Progenitor cell of endocrine pancreas (in vitro differentiated cells): ENCODE measurements around the gene ANO3. TPM values are rescaled to one million over a fixed set of nuclear protein-coding genes. Genes with fewer than 3 reads are reported as not detected.

Source experiments
- DNase-seq: peaks from one replicate; pipeline ENCODE4 v3.0.0; 2021; ENCODE audit warnings: low spot score; ENCODE audit not compliant: unreplicated experiment
- H3K27ac Mint-ChIP-seq: 2 replicates; pipeline ENCODE4 v1.8.0; 2021; ENCODE audit warnings: mild to moderate bottlenecking, moderate library complexity, mixed read lengths
- H3K27me3 Mint-ChIP-seq: 2 replicates; pipeline ENCODE4 v1.8.0; 2021; ENCODE audit warnings: mixed read lengths
- H3K36me3 Mint-ChIP-seq: 2 replicates; pipeline ENCODE4 v1.8.0; 2022; ENCODE audit warnings: mixed read lengths; ENCODE audit not compliant: insufficient read depth
- H3K4me1 Mint-ChIP-seq: 2 replicates; pipeline ENCODE4 v1.8.0; 2021; ENCODE audit warnings: low read depth, mixed read lengths
- H3K4me3 Mint-ChIP-seq: 2 replicates; pipeline ENCODE4 v1.8.0; 2021; ENCODE audit warnings: low read depth, mild to moderate bottlenecking, moderate library complexity, mixed read lengths
- H3K9me3 Mint-ChIP-seq: 2 replicates; pipeline ENCODE4 v1.8.0; 2021; ENCODE audit warnings: low read depth, mixed read lengths
- total RNA-seq: library from RNA; stranded (reverse); gene quantifications from 2 replicates; pipeline ENCODE4 v1.2.1, GENCODE V29; 2021
- TF ChIP-seq, protein P1 (sequence below): fragments of 200-600 bp; sonication (generic); IDR thresholded peaks from one replicate; pipeline ENCODE4 v1.5.0; 2021; ENCODE audit warnings: antibody characterized with exemption, mild to moderate bottlenecking; ENCODE audit not compliant: unreplicated experiment

ANO3 gene
- total RNA-seq, 1 donor from 2014 or later = 0.53 TPM

DNA sequence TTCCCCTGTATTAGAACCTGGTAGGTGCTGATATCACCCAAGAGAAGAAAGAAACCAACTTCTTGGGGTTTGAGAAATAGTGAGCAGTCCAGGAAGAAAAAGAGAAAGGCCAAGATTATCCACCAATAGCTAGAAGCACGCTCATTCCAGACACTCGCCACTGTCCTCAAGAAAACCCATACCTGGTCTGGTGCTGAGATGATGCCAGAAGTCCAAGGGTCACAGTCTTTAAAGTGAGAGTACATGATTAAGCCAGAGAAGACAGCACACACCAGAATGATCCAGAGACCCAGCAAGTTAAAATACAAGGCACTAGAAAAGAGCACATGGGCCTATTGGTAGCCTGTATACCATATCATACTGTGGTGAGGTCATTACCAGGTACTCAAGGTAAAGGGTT is 366.3 kb downstream of the ANO3 start:
- Mint-ChIP-seq H3K4me1 (no peaks in the 10 kb centered on the region), H3K36me3 (peaks cover 2% of the 10 kb centered on the region), H3K27ac (no peak overlapping the region), H3K4me3 (no peak overlapping the region), H3K27me3 (no peaks in the 10 kb centered on the region), H3K9me3 (peaks cover 3% of the 10 kb centered on the region)
- TF ChIP-seq, protein P1, sequence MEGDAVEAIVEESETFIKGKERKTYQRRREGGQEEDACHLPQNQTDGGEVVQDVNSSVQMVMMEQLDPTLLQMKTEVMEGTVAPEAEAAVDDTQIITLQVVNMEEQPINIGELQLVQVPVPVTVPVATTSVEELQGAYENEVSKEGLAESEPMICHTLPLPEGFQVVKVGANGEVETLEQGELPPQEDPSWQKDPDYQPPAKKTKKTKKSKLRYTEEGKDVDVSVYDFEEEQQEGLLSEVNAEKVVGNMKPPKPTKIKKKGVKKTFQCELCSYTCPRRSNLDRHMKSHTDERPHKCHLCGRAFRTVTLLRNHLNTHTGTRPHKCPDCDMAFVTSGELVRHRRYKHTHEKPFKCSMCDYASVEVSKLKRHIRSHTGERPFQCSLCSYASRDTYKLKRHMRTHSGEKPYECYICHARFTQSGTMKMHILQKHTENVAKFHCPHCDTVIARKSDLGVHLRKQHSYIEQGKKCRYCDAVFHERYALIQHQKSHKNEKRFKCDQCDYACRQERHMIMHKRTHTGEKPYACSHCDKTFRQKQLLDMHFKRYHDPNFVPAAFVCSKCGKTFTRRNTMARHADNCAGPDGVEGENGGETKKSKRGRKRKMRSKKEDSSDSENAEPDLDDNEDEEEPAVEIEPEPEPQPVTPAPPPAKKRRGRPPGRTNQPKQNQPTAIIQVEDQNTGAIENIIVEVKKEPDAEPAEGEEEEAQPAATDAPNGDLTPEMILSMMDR = no peak
- no peak for DNase-seq

DNA sequence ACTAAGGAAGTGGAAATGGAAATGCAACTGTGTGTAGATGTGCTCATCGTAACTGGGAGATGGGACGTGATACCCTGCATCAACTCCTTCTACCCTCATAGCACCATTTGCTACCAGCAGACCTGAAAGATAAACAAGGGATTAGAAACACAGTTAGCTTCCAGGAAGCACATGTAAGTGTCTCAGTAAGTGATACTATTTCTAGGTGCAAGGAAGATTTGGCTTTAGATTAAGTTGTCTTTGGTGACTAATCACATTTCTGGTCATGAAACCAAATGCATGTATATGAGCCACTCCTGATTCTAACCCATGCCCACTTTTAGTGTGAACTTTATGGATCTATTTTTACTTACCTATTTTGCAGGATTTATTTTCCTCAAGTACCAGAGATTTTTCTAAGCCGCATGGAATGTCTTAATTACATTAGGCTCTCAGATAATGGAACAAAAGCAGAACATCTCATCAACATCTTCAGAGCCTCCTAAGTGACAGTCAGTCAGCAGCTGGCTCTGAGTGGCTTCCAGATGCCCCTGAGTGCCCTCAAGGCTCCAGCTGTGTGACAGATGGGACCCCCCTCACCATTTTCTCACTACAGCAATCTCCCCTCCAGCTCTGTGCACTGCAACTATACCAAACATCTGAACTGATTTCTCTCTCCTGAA is 368.8 kb downstream of the ANO3 start:
- Mint-ChIP-seq H3K4me3 (no peak overlapping the region), H3K4me1 (no peaks in the 10 kb centered on the region), H3K27me3 (no peaks in the 10 kb centered on the region), H3K27ac (no peak overlapping the region), H3K36me3 (peaks cover under 1% of the 10 kb centered on the region), H3K9me3 (peaks cover 2% of the 10 kb centered on the region)
- DNase-seq = no peak
- TF ChIP-seq, protein P1 = no peak

DNA sequence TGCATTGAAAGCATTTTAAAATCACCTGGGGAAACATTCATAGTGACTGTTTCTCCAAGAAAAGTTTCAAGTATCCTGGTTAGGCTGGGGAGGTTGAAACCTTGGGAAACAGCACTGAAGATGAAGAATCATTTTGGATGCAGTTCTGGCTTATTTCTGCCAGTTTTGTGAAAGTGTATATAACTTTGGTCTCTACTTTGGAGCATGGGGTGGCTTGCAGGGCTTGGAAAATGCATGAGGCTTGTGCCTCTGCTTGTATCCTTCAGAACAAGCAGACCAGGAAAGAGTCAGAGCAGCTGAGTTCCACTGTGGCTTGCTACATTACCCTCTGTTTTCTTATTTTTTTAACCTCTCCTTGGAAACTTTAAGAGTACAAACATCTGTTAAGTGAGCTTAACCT is 370.5 kb downstream of the ANO3 start:
- TF ChIP-seq, protein P1 = no peak

DNA sequence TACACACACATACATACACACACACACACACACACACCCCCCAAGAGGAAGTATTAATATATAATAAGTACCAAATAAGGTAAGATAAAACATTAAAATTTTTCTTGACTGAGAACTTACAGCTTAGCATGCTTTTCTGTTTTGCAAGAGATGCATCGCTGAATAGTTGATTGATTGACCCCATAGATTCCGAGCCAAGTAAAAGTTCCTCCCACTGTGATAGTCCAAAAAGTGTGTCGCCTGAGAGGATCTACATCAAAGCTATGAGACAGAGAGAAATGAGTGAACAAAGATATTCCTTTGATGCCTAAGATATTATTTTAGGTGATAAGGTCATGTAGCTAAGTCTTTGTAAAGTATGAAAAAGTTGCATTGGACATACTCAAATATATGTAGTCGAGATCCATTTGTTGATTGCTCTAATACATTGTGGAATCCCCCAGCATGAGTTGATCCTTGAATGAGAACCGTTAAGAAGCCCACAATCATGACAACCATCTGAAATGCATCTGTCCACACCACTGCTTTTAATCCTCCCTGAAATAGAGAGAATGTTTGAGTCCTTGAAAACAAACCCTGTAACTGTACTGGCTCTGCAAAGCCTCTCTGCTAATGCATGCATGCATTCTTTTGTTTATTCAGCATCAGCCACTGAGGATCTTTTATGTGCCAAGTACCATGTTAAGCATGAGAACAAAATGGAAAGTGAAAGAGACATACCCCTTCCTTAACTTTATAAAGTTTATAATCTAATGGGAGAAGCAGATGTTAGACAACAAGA is 371.7 kb downstream of the ANO3 start:
- no peaks in the 10 kb centered on the region for H3K36me3 Mint-ChIP-seq
- H3K4me1 Mint-ChIP-seq = no peaks in the 10 kb centered on the region
- no peaks in the 10 kb centered on the region for H3K9me3 Mint-ChIP-seq
- no peak overlapping the region for H3K27ac Mint-ChIP-seq
- TF ChIP-seq, protein P1 = no peak
- DNase-seq = no peak
- no peak overlapping the region for H3K4me3 Mint-ChIP-seq
- no peaks in the 10 kb centered on the region for H3K27me3 Mint-ChIP-seq

More for the DNA sequence above, 370.5 kb downstream of the ANO3 start:
- no peaks in the 10 kb centered on the region for H3K36me3 Mint-ChIP-seq
- no peak for DNase-seq
- H3K4me3 Mint-ChIP-seq = no peak overlapping the region
- H3K9me3 Mint-ChIP-seq = no peaks in the 10 kb centered on the region
- H3K4me1 Mint-ChIP-seq = no peaks in the 10 kb centered on the region
- H3K27me3 Mint-ChIP-seq = no peaks in the 10 kb centered on the region
- no peak overlapping the region for H3K27ac Mint-ChIP-seq

DNA sequence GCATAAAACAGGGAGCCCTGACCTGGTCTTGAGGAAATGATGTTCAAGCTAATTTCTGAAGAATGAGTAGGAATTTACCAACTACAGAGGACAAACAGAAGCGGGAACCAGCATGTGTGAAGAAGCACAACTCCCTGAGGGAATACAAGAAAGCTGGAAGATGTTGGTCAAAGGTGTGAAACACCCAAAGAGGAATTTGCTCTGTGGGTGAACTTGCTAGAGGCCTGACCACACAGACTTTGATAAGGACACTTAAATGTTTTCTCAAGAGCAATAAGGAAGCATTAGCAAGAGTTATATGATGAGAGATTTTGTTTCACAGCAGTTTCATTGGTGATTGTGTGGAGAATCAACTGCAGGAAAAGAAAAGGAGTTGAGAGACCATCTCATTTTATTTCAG is 372.3 kb downstream of the ANO3 start:
- DNase-seq = no peak
- no peak overlapping the region for H3K27ac Mint-ChIP-seq
- H3K36me3 Mint-ChIP-seq = no peaks in the 10 kb centered on the region
- TF ChIP-seq, protein P1 = no peak
- H3K4me1 Mint-ChIP-seq = no peaks in the 10 kb centered on the region
- no peak overlapping the region for H3K4me3 Mint-ChIP-seq
- H3K9me3 Mint-ChIP-seq = no peaks in the 10 kb centered on the region
- H3K27me3 Mint-ChIP-seq = no peaks in the 10 kb centered on the region
